PC-3 (cell line): Measurements from ENCODE around the gene FBXO31. TPM values are rescaled to one million over a fixed set of nuclear protein-coding genes. Genes with fewer than 3 reads are reported as not detected.

ENCODE experiments used
- ATAC-seq: fragments of 200-7000 bp; cut with Tn5 transposase; 2 replicates; pipeline ENCODE4 v1.9.1; 2020; ENCODE audit warnings: mild to moderate bottlenecking, moderate library complexity
- BruUV-seq: library from RNA; stranded (reverse); fragments of 400-500 nt; replicated peaks from 2 replicates; lab custom pipeline; 2021; lab: Mats Ljungman, UMichigan
- CTCF ChIA-PET: fragments of 300-600 bp; sonication (Branson Sonifier 250); formaldehyde crosslinking; loops from one replicate; lab custom pipeline; 2022; ENCODE audit warnings: antibody characterized with exemption; lab: Charles Lee
- POLR2A ChIA-PET: fragments of 300-600 bp; sonication (Branson Sonifier 250); formaldehyde crosslinking; loops from one replicate; lab custom pipeline; 2022; ENCODE audit warnings: antibody characterized with exemption; ENCODE audit not compliant: unreplicated experiment; lab: Charles Lee
- DNase-seq: peaks from one replicate; pipeline ENCODE4 v3.0.0-alpha.2; 2015
- H2AFZ ChIP-seq: fragments of 300-600 bp; sonication (generic); 2 replicates; pipeline ENCODE4 v1.6.0; 2016; ENCODE audit warnings: antibody characterized with exemption, low read length
- H3F3A ChIP-seq: fragments of 300-600 bp; sonication (generic); one replicate; pipeline ENCODE4 v1.6.0; 2017; ENCODE audit warnings: antibody characterized with exemption, low read length, control low read depth, mild to moderate bottlenecking; ENCODE audit not compliant: unreplicated experiment
- H3K27ac ChIP-seq: fragments of 300-600 bp; sonication (generic); 2 replicates; pipeline ENCODE4 v1.5.1; 2016; ENCODE audit warnings: mild to moderate bottlenecking, low read length
- H3K27me3 ChIP-seq: fragments of 300-600 bp; sonication (generic); 2 replicates; pipeline ENCODE4 v1.6.1; 2016; ENCODE audit warnings: low read length, mixed read lengths
- H3K36me3 ChIP-seq: fragments of 300-600 bp; sonication (generic); 2 replicates; pipeline ENCODE4 v1.6.1; 2016; ENCODE audit warnings: low read depth, mixed run types, low read length, mixed read lengths
- H3K4me1 ChIP-seq: fragments of 300-600 bp; sonication (generic); 2 replicates; pipeline ENCODE4 v1.5.1; 2016; ENCODE audit warnings: low read length; ENCODE audit not compliant: insufficient read depth
- H3K4me2 ChIP-seq: fragments of 300-600 bp; sonication (generic); 2 replicates; pipeline ENCODE4 v1.6.0; 2016; ENCODE audit warnings: low read length
- H3K4me3 ChIP-seq: fragments of 300-600 bp; sonication (generic); 2 replicates; pipeline ENCODE4 v1.5.1; 2016; ENCODE audit warnings: mild to moderate bottlenecking, low read length, mixed read lengths
- H3K79me2 ChIP-seq: fragments of 300-600 bp; sonication (generic); 2 replicates; pipeline ENCODE4 v1.6.1; 2017; ENCODE audit warnings: low read length, mixed read lengths
- H3K9ac ChIP-seq: fragments of 300-600 bp; sonication (generic); 2 replicates; pipeline ENCODE4 v1.6.0; 2016; ENCODE audit warnings: mild to moderate bottlenecking, low read length
- H3K9me2 ChIP-seq: fragments of 300-600 bp; sonication (generic); replicated peaks from 2 replicates; pipeline ENCODE4 v1.6.1; 2016; ENCODE audit warnings: mixed run types, low read length, mixed read lengths
- H3K9me3 ChIP-seq: fragments of 300-600 bp; sonication (generic); 2 replicates; pipeline ENCODE4 v1.6.1; 2016; ENCODE audit warnings: low read length, mixed read lengths
- H4K20me1 ChIP-seq: fragments of 300-600 bp; sonication (generic); 2 replicates; pipeline ENCODE4 v1.6.1; 2016; ENCODE audit warnings: low read length, mixed read lengths
- CTCF ChIP-seq: fragments of 300-600 bp; sonication (generic); conservative IDR thresholded peaks from 2 replicates; pipeline ENCODE4 v1.5.1; 2017; ENCODE audit warnings: antibody characterized with exemption, low read depth, mild to moderate bottlenecking, low read length
- EZH2 ChIP-seq: fragments of 300-600 bp; sonication (generic); IDR thresholded peaks from one replicate; pipeline ENCODE4 v1.6.1; 2017; ENCODE audit warnings: antibody characterized with exemption, mild to moderate bottlenecking, low read length; ENCODE audit not compliant: unreplicated experiment
- EZH2phosphoT487 ChIP-seq: fragments of 300-600 bp; sonication (generic); IDR thresholded peaks from 2 replicates; pipeline ENCODE4 v1.6.1; 2018; ENCODE audit warnings: mild to moderate bottlenecking, antibody characterized with exemption, low read length, borderline replicate concordance
- intact Hi-C: fragments of 100-400 bp; cut with micrococcal nuclease; formaldehyde crosslinking; loops from 2 replicates; pipeline ENCODE4 v1.9.0; 2023
- total RNA-seq: library from RNA; depleted of rRNA; stranded (reverse); fragments of >200 nt; gene quantifications from 2 replicates; pipeline ENCODE4 v1.2.3, GENCODE V29; 2014

Gene FBXO31
- total RNA-seq, 1 experiment from 2014 or later: 14.8 TPM

GRCh38 chr16:87293990-87294389 is 89.6 kb downstream of the FBXO31 start:
- Histone ChIP-seq H3K4me1 (no peaks in the 10 kb centered on the region), H3K79me2 (no peaks in the 10 kb centered on the region), H3K27me3 (no peaks in the 10 kb centered on the region), H3K9ac (no peak overlapping the region), H3F3A (no peaks in the 10 kb centered on the region), H3K27ac (no peak overlapping the region), H4K20me1 (no peaks in the 10 kb centered on the region), H3K9me2 (no peaks in the 10 kb centered on the region), H3K36me3 (no peaks in the 10 kb centered on the region), H3K4me3 (no peak overlapping the region), H2AFZ (no peak overlapping the region), H3K9me3 (no peaks in the 10 kb centered on the region), H3K4me2 (no peak overlapping the region)
- BruUV-seq: no TSS peak
- intact Hi-C loops: no loop called here
- CTCF ChIA-PET: no interaction called here
- no peak for TF ChIP-seq EZH2phosphoT487
- TF ChIP-seq EZH2: no peak
- TF ChIP-seq CTCF: no peak
- no peak for ATAC-seq
- DNase-seq: no peak
- POLR2A ChIA-PET: no interaction called here

- ChIA-PET CTCF (no interaction called here), POLR2A (no interaction called here)
- intact Hi-C loops: no loop called here
- Histone ChIP-seq H4K20me1 (no peaks in the 10 kb centered on the region), H3K79me2 (no peaks in the 10 kb centered on the region), H3K4me1 (no peaks in the 10 kb centered on the region), H3K27me3 (no peaks in the 10 kb centered on the region), H3K9ac (no peak overlapping the region), H3K4me2 (no peak overlapping the region), H3F3A (no peaks in the 10 kb centered on the region), H3K9me3 (no peaks in the 10 kb centered on the region), H3K4me3 (no peak overlapping the region), H2AFZ (no peak overlapping the region), H3K36me3 (no peaks in the 10 kb centered on the region), H3K9me2 (no peaks in the 10 kb centered on the region), H3K27ac (no peak overlapping the region)
- ATAC-seq (no peak), DNase-seq (no peak)
- TF ChIP-seq CTCF (no peak), EZH2 (no peak), EZH2phosphoT487 (no peak)
- no TSS peak for BruUV-seq
Measured at GRCh38 chr16:87291944-87292343, 91.6 kb downstream of the FBXO31 start.

- Histone ChIP-seq H4K20me1 (no peaks in the 10 kb centered on the region), H3K79me2 (no peaks in the 10 kb centered on the region), H3K27me3 (no peaks in the 10 kb centered on the region), H3K9me3 (no peaks in the 10 kb centered on the region), H3F3A (no peaks in the 10 kb centered on the region), H3K9ac (no peak overlapping the region), H3K27ac (no peak overlapping the region), H3K4me1 (no peaks in the 10 kb centered on the region), H3K4me3 (no peak overlapping the region), H3K9me2 (no peaks in the 10 kb centered on the region), H2AFZ (no peak overlapping the region), H3K4me2 (no peak overlapping the region), H3K36me3 (no peaks in the 10 kb centered on the region)
- ATAC-seq: no peak
- DNase-seq: no peak
- CTCF ChIA-PET: no interaction called here
- TF ChIP-seq EZH2 (no peak), EZH2phosphoT487 (no peak), CTCF (no peak)
- POLR2A ChIA-PET: no interaction called here
- intact Hi-C loops: no loop called here
- BruUV-seq: no TSS peak
Measured at GRCh38 chr16:87288753-87289362, 94.7 kb downstream of the FBXO31 start.
